CD4-positive, alpha-beta T cell treated with Interleukin-15 for 1 hour (primary cell): Measurements from ENCODE around the gene FBXO44.

Experiments used
- DNase-seq: peaks from one replicate; pipeline ENCODE4 v3.0.0-alpha.2; 2020

The FBXO44 gene

DNA sequence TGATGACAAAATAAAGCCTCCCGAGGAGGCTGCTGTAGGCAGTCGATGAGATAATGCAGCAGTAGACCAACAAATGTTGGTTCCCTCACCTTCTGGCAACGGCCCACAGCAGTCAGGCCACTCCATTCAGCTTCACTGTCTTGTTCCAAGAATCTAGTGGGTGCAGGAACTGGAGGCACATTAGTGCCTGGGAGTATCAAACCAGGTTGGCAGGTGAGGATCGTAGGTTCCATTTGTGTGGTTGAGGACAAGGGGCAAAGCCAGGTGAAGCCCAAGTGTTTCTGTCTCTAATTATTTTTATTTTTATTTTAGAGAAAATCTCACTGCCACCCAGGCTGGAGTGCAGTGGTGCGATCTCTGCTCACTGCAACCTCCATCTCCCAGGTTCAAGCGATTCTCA, 13.7 kb upstream of the FBXO44 start:
- DNase-seq, result no peak

GRCh38 chr1:11641776-11642305, 12.8 kb upstream of the FBXO44 start:
- DNase-seq, result no peak

- peak; percentile 63 for DNase-seq
Observed at GRCh38 chr1:11642418-11643017, 12.2 kb upstream of the FBXO44 start.

- DNase-seq, result no peak
Observed at GRCh38 chr1:11643782-11644181, 10.9 kb upstream of the FBXO44 start.

DNA sequence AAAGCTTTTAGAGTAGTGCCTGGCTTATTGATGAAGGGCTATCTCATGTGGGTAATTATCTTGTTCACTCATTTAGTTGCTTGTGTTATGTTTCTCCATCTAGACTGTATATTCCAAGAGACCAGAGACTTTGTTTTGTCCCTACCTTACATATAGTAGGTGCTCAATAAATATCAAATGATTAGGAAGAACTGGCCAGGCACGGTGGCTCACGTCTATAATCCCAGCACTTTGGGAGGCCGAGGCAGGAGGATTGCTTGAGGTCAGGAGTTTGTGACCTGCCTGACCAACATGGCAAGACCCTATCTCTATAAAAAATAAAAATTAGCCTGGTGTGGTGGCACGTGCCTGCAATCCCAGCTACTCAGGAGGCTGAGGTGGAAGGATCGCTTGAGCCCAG, 9.4 kb upstream of the FBXO44 start:
- DNase-seq, result no peak

DNA sequence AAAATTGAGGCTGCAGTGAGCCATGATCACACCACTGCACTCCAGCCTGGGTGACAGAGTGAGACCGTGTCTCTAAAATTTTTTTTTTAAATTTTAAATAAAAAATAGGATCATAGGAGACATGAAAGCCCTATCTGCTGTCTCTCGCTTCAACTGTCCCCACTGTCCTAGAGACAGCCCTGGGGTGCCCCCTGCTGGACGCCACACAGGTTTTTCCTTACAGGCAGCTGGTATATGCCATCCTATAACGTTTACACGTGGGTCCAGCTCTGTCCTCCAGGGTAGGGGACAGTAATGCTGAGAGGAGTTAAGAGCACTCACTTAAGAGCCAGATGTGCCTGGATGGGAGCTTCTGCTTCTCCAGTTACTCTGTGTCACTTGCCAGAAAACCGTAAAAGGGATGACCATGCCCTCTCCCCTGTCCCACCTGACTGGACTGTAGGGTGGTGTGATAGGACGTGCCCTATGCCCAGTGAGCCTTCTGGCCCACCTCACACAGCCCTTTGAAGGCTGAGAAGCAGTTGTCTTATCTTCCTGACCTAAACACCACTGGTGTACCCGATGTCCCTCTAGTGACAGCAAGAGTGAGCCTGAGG, 8.9 kb upstream of the FBXO44 start:
- peak; percentile 77 for DNase-seq

DNA sequence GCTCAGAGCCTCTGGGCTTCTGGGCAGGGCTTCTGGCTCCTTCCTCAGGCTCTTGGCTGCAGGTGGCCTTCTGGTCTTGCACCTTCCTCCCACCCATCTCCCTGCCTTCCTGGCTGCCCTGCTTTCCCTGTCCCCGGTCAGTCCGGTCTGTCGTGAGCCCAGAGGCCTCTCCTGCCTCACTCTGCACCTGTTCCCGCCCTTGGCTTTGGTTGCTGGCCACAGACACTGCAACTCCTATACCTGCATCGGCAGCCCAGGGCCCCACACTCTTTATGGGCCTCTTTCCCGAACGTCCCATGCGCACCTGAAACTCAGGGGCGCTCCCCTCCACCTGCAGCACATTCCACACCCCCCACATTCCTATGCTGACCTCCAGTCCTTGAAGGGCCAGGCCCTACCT, 8.4 kb upstream of the FBXO44 start:
- no peak for DNase-seq

DNA sequence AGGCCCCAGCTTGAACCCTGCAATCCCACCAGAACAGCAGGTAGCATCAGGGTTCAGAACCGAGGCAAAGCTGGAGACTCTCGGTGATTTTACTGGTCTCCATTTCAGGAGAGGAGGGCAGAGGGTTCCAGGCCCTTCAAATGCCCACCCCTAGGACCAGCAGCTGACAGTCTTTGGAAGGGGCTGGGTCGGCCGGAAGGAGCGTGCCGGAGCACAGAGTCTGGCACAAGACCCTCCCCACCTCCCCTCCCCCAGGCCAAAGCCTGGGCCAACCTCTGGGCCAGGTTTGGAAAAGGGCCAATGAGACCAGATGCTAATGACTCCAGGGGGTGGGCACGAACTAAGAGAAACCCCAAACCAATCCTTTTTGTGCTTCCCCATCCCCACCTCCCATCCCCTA, 7.3 kb upstream of the FBXO44 start:
- DNase-seq, result no peak

DNA sequence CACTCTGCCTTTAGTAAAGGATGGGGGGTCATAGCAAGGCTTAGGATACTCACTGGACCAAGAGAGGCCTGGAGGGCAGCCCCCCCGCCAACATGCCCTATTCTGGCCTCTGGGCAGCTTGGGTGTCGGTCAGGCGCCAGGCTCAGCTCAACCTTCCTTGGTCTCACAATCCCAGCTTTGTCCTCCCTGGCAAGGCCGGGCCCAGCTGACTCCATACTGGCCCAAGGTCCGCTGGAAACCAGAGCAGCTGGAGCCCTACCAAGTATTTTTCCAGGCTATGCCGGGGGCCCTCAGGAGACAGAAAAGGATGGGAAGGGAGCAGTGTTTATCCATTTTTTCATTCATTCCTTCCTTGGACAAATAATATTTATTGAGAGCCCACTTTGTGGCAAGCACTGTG, 6.6 kb upstream of the FBXO44 start:
- no peak for DNase-seq

- DNase-seq, result peak; percentile 46
Observed at GRCh38 chr1:11648732-11649158, 5.9 kb upstream of the FBXO44 start.

GRCh38 chr1:11649237-11649623, 5.4 kb upstream of the FBXO44 start:
- DNase-seq, result no peak

DNA sequence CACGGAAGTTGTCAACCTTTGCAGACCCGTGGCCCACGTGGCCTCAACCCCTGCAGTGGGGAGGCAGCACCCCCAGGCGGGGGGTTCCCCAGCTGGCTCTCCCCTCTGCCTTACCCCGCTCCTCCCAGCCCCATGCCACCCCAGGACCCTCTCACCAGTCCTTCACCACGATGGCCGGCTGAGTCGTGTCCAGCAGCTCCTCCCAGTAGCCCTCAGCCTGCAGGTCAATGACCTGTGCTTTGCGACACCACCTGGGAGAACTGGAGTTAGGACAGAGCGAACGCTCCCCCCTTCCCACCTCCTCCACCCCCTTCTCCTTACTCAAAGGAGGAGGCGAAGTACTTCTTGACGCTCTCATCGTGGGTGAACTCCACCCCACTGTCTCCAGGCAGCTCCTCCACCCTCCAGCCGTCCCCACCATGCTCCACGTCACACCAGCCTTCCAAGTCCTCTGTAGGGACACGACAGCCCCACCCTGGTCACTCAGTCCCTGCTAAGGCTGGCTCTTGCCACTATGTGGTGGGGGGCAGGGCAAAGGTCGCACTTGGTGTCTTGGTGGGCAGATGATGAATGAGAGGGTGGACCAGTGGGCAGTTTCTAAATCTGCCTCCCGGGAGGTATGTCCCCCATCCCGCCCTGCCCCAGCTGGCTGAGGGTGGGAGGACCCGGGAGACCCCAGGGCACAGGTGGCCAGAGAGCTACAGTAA, 4.9 kb upstream of the FBXO44 start:
- DNase-seq, result no peak

DNA sequence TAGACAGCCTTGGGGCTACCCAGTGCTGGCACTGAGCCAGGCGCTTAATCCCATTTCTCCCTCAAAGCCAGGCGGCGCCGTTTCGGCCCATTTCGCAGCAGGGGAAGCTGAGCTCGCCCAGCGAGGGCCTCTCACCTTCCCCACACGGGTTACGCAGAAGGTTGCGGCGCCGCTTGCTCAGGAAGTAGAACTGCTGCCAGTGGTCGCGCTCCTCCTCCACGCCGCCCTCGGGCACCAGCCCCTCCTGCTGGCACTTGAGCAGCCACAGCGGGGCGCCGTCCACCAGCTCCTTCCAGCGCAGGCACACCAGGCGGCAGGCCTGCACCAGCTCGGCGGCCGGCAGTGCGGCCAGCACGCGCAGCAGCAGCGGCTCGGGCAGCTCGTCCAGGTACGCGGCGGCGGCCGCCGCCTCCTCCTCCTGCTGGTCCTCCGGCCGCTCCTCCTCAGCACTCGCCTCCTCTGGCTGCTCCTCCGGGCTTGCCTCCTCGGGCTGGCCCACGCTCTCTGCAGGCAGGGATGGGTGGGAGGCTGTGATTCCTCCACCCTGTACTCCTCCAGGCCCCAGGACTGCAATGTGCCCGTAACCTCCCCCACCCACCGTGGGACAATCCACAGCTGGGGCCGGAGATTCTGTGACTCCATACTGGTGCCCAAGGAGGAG, 4.2 kb upstream of the FBXO44 start:
- peak; percentile 86 for DNase-seq

DNA sequence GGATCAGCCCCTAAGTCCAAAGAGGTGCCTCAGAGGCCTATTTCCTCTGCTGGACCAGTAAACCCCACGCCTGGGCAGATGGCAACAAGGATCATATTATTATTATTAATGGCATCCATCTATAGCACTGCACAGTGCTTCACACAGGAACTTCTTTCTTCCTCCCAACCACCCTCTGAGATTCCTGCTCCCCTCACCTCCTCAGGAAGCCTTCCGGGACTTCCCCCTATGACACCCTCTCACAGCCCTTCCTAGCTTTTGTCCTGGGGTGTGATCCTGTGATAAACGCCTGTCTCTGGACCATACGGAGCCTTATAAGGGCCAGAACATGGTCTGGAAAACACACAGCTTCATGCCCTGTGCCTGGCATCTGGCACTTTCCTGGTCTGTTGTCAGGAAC, 3.7 kb upstream of the FBXO44 start:
- no peak for DNase-seq

- no peak for DNase-seq
Observed at GRCh38 chr1:11652203-11652780, 2.4 kb upstream of the FBXO44 start.

DNA sequence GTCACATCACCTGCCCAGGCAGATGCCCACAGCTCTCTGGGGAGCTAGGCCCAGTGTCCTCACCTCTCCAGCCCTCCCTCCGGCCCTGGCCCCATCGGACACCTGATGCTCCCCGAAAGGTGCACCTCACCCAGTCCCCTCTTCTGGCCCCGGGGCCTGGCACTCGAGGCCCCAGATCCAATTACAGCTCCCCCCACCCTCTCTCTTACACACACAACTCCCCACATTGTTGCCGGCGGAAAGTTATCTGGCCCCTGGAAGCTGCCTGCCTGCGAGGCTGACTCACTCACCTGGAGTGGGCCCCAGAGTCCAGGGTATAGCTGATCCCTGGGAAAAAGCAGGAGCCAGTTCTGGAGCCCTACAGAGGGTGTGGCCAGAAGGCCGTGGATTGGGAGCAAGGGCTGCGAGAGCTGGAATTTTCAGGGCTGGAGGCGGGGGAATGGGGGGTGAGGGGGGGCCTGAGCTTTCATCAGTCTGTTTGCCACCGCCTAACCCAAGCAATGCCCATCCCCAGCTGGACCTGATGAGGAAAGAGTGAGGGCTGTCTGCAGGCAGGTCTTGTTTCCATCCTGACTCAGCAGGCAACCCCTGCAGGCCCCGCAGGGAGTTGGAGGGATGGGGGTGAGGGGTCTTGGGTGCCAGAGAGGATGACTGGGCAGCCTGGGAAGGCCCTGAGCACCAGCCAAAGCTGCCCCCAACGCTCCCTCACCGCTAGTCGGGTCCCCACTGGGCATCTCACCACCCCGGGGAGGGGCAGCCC, 1.4 kb upstream of the FBXO44 start:
- no peak for DNase-seq

- DNase-seq, result no peak
Observed at GRCh38 chr1:11653861-11654136, 878 bp upstream of the FBXO44 start.

- no peak for DNase-seq
Observed at GRCh38 chr1:11654939-11655808, 497 bp downstream of the FBXO44 start.

- no peak for DNase-seq
Observed at GRCh38 chr1:11657654-11658053, 3.0 kb downstream of the FBXO44 start.

DNA sequence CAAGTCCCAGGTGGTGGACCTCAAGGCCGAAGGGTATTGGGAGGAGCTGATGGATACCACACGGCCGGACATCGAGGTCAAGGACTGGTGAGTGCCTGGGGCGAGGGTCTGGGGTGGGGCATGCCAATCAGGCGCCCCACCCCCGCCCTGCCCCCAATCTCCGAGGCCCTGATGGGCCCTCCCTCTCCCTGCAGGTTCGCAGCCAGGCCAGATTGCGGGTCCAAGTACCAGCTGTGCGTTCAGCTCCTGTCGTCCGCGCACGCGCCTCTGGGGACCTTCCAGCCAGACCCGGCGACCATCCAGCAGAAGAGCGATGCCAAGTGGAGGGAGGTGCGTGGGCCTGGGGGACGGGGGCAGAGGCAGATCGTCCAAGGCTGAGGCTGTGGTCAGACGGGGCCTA, 3.9 kb downstream of the FBXO44 start:
- DNase-seq, result no peak

DNA sequence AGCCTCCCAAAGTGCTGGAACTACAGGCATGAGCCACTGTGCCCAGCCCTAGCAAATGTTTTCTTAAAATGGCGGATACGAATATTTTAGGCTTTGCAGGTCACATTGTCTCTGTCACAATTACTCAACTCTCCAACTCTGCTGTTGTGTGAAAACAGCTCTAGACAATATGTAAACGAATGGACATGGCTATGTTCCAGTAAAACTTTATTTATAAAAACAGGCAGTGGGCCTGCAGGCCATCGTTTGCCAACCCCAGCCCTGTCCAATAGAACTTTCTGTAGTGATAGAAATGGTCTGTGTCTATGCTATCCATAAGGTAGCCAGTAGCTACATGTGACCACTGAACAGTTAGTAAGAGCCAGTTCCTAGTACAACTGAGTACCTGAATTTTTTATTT, 5.1 kb downstream of the FBXO44 start:
- DNase-seq, result no peak

DNA sequence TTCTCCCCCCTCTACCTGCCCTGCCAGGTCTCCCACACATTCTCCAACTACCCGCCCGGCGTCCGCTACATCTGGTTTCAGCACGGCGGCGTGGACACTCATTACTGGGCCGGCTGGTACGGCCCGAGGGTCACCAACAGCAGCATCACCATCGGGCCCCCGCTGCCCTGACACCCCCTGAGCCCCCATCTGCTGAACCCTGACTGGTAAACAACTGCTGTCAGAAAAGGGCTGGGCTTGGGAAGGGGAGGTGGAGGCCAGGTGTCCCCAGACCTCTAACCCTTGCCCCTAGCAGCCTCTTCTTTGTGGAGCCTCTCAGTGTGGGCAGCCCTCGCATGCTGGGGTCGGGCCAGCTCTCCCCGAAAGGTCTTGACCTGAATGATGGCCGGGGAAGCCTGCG, 6.4 kb downstream of the FBXO44 start:
- no peak for DNase-seq
